DMS 273 (cell line): Measurements from ENCODE around the gene ODAD4.

ENCODE experiments used
- DNase-seq: peaks from one replicate; lab custom pipeline; 2025; ENCODE audit not compliant: unreplicated experiment; lab: John Stamatoyannopoulos, UW

The ODAD4 gene

GRCh38 chr17:41941168-41941567 lies 10.8 kb downstream of the ODAD4 start:
- no peak for DNase-seq

- no peak for DNase-seq
Measured at GRCh38 chr17:41942626-41943373, 12.4 kb downstream of the ODAD4 start.

DNA sequence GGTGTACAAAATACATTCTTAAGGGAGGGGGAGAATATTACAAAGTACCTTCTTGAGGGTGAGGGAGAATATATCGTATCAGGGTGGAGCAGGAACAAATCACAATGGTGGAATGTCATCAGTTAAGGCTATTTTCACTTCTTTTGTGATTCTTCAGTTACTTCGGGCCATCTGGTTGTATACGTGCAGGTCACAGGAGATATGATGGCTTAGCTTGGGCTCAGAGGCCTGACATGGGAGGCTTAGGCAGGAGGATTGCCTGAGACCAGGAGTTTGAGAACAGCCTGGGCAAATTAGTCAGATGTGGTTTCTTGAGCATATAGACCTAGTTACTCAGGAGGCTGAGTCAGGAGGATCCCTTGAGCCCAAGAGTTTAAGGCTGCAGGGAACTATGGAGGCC lies 13.1 kb downstream of the ODAD4 start:
- DNase-seq = no peak

DNA sequence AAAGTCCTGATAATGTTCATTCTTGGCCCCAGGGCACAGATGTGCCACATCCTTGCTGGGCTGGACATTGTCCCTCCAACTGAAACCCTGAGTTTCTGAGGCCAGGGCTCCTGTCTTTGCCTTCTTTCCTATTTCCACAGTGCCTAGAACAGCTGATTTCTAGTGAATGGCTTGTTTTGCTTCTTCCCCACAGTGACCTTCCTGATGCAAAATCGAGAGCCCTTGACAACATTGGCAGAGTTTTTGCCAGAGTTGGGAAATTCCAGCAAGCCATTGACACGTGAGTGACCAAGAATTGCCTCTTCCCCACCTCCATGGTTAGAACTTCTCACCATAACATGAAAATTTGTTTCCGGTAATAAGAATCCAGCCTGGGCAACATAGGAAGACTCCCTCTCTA lies 14.5 kb downstream of the ODAD4 start:
- DNase-seq = no peak

GRCh38 chr17:41948762-41949460 lies 18.5 kb downstream of the ODAD4 start:
- no peak for DNase-seq

GRCh38 chr17:41956522-41956921 lies 26.1 kb downstream of the ODAD4 start:
- DNase-seq = no peak

GRCh38 chr17:41957031-41957868 lies 26.8 kb downstream of the ODAD4 start:
- no peak for DNase-seq

DNA sequence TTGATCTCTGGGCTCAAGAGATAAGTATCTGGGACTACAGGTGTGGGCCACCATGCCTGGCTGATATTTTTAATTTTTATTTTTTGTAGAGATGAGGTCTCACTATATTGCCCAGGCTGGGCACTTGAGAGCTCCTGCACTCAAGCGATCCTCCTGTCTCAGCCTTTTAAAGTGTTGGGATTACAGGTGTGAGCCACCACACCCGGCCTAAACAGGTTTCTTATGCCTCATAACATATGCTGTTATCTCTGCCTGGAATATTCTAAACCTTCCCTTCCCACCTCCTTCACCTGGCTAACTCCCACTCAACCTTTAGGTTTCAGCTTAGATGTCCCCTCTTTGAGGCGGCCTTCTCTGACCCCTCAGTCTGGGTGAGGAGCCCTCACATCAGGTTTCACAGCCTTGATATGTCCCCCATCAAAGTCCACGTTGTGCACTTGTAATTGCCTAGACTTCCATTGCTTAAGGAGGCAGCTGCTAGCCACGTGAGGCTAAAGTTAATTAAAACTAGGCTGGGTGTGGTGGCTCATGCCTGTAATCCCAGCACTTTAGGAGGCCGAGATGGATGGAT lies 27.5 kb downstream of the ODAD4 start:
- no peak for DNase-seq

DNA sequence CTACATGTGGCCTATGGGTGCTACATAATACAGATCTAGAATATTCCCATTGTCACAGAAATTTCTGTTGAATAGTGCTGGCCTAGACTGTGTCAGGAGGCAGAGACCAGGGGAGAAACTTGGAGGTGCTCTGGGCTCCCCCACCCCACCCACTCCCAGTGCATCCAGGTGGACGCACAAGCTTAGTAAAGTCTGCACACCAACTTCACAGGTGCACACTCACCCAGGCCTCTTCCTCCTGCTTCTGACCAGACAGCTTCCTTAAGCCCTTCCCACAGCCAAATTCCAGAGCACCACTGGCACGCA lies 28.6 kb downstream of the ODAD4 start:
- no peak for DNase-seq

DNA sequence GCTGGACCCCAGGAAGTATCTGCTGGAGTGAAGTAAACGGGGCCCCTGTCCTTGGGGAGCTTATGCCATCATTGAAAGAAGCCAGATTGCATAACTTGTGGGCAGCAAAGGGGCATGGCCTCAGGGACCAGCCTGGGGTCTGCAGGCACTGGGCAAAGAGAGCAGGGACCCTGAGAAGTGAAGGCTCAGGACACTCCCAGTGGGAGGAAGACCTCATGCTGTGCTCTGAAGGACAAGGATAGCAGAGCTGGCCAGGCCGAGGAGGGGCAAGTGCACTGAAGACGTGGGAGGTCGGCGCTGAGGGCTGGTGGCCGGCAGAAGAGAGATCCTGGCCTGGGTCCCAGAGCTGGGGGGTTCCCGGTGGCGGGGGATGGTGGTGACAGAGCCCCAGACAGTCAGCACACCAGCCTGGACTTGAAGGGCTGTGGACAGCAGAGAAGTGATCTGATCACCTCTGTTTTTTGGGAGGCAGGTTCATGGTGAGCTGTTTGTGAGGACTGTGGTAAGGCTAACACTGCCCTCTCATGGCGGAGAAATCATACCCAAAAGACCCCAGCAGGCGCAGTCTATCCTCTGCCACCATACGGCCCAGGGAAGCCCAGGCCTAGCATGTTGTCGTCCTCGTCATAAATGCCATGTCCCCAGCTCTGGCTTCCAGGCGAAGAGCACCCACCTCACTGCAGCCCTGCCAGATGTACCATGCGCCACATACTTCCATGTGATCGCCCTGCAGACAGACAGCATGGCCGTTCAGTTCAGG lies 29.1 kb downstream of the ODAD4 start:
- DNase-seq = peak; percentile 76

GRCh38 chr17:41962111-41962510 lies 31.7 kb downstream of the ODAD4 start:
- peak; percentile 44 for DNase-seq

DNA sequence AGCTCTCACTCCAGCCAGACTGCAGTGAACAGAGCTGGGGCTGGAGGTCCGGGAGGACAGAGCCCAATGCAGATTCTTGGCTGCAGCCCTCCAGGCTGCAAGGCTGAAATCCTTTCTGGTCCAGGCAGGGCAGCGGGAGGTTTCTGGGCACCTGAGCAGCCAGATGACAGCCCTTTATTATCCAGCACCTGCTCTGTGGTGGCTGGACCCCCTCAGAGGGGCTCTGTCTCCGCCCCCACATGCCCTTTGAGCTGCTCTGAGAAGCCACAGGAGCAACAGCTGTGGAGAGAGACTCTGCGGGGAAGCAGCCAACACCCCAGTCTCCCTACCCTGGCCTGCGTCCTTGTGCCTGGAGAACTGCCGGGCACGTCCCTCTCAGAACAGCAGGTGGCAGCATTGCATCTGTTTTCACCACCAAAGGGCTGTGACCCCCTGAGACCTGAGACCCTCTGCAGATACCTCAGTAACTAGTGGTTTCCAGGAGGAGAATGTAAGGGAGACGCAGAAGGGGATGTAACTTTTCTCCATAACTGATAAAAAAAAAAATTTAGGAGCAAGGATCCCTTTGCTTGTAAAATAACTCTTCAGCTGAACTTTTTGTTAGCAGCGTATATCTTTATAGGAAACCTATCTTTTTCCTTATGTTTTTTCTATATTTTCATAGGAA lies 32.5 kb downstream of the ODAD4 start:
- peak; percentile 88 for DNase-seq

DNA sequence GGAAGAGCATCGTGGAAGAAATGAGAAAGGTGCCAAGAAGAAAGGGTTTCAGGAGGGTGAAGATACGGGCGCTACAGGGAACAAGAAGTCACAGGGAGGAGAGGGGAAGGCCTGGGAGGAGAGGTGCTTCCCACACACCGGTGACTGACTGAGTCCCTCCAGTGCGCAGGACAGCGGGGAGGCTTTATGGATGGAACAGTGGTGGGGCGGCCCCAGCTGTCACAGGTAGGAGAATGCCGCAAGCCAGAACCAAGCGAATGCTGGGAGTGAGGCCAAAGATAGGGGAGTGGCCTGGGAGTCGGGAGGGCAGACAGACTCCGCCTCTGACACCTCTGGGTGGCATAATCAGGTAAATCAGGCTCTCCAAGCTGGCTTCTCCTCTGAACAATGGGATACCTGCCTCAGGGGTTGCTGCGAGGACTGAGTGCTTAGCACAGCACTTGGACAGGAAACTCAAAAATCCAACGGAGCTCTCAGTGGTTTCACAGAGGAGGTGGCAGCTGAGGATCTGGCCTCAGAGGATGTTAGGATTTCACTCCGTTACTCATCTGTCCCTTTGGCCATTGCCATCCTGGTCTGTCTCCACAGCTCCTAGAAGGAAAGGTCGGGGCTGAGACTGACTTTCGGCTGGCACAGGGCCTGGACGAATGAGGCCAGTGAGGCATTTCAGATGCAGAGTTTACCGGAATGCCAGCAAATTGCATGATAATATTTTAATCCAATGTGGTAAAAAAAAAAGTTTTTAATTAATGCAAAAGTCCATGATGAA lies 35.5 kb downstream of the ODAD4 start:
- peak; percentile 84 for DNase-seq

GRCh38 chr17:41966463-41967140 lies 36.2 kb downstream of the ODAD4 start, which contains the start of gene CNP:
Gene CNP (plus strand): TSS chr17:41966795. CDS start chr17:41966885, 90 bp downstream.
- DNase-seq = peak; percentile 97

DNA sequence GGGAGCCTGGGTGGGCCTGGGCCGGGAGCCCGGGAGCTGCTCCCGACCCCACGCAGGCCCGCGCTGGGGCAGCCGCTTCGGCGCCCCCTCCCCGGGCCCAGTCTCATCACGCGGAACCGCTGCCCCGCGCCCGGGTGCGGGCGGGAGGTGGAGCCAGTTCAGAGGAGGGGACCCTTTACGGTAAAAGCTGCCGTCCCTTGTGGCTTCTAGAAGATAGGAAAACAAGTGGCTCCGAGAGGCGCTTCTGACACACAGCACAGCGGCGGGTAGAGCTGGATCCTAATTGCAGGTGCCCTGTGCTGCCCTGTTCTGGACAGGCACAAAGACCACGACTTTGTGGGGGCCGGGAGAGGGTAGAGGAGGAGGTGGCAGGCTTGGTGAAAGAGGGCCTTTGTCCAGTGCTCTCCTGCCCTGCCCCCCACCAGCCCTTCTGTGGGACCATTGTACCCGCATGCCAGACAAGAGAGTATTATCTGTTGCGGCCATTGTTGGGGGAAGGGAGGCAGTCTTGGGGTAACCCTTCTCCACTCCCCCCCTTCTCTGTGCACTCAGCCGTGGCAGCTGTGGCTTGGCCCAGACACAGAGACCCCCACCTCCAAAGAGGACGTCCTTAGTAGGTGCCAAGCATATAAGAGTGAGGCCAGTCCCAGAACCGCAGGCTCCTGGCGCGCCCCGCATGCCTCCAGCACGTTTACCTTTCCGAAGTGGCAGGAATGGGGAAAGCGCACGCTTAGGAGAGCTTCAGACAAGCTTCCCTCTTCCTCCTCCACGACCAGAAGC lies 36.9 kb downstream of the ODAD4 start:
- peak; percentile 72 for DNase-seq

DNA sequence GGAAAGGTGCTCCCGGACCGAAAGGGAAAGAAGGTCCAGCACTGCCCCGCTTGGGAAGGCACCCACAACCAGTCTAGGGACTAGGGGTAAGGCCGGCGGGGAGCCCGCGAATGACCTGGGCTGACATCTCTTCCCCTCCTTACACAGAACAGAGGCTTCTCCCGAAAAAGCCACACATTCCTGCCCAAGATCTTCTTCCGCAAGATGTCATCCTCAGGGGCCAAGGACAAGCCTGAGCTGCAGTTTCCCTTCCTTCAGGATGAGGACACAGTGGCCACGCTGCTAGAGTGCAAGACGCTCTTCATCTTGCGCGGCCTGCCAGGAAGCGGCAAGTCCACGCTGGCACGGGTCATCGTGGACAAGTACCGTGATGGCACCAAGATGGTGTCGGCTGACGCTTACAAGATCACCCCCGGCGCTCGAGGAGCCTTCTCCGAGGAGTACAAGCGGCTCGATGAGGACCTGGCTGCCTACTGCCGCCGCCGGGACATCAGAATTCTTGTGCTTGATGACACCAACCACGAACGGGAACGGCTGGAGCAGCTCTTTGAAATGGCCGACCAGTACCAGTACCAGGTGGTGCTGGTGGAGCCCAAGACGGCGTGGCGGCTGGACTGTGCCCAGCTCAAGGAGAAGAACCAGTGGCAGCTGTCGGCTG lies 37.6 kb downstream of the ODAD4 start:
- DNase-seq = no peak

DNA sequence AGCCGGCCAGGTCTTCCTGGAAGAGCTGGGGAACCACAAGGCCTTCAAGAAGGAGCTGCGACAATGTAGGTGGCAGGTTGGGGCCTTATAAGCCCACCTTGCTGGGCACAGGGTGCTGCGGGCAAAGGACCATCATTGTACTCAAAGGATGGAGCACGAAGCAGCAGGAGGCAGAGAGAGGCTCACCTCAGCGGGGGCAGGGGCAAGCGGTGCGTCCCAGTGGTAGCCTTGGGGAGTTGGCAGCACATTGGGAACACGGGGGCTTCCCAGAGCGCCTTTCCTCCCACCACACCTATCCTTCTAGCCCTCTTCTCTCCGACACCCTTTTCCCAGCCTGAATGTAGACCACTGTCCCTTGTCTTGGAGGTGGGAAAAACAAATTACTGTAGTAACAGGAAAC lies 38.3 kb downstream of the ODAD4 start:
- DNase-seq = no peak

GRCh38 chr17:41970901-41971331 lies 40.5 kb downstream of the ODAD4 start:
- no peak for DNase-seq
